Ishikawa (cell line): Measurements from ENCODE around the gene SHFL.
A peak's percentile ranks its signal among the peaks of the same experiment; 100 is the strongest.

Source experiments
- CEBPB ChIP-seq: IDR thresholded peaks from 2 replicates; pipeline ENCODE4 v1.6.1; 2012
- CREB1 ChIP-seq: IDR thresholded peaks from 2 replicates; pipeline ENCODE4 v1.6.1; 2012; ENCODE audit warnings: low read depth
- EGR1 ChIP-seq: IDR thresholded peaks from 2 replicates; pipeline ENCODE4 v1.6.1; 2012
- EP300 ChIP-seq: IDR thresholded peaks from 2 replicates; pipeline ENCODE4 v1.6.1; 2012; ENCODE audit warnings: borderline replicate concordance
- FOXM1 ChIP-seq: IDR thresholded peaks from 2 replicates; pipeline ENCODE4 v1.6.1; 2012; ENCODE audit warnings: low read depth, borderline replicate concordance
- MAX ChIP-seq: IDR thresholded peaks from 2 replicates; pipeline ENCODE4 v1.6.1; 2012
- NFIC ChIP-seq: IDR thresholded peaks from 2 replicates; pipeline ENCODE4 v1.6.1; 2012
- RAD21 ChIP-seq: IDR thresholded peaks from 2 replicates; pipeline ENCODE4 v1.6.1; 2012; ENCODE audit warnings: low read depth
- REST ChIP-seq: IDR thresholded peaks from 2 replicates; pipeline ENCODE4 v1.6.1; 2012; ENCODE audit warnings: low read depth, mild to moderate bottlenecking
- TAF1 ChIP-seq: IDR thresholded peaks from 2 replicates; pipeline ENCODE4 v1.6.1; 2012; ENCODE audit warnings: low read depth, mild to moderate bottlenecking
- TCF12 ChIP-seq: IDR thresholded peaks from 2 replicates; pipeline ENCODE4 v1.6.1; 2012; ENCODE audit warnings: low read depth
- TEAD4 ChIP-seq: IDR thresholded peaks from 2 replicates; pipeline ENCODE4 v1.6.1; 2012
- USF1 ChIP-seq: IDR thresholded peaks from 2 replicates; pipeline ENCODE4 v1.6.1; 2012
- YY1 ChIP-seq: IDR thresholded peaks from 2 replicates; pipeline ENCODE4 v1.6.1; 2012; ENCODE audit warnings: low read depth
- ZBTB7A ChIP-seq: IDR thresholded peaks from 2 replicates; pipeline ENCODE4 v1.6.1; 2012; ENCODE audit warnings: low read depth

SHFL gene

GRCh38 chr19:10037809-10038208, 48.3 kb upstream of the SHFL start:
- TF ChIP-seq NFIC (peak; percentile 48), FOXM1 (no peak)

GRCh38 chr19:10043286-10043927, 42.7 kb upstream of the SHFL start:
- TF ChIP-seq REST: no peak
- TF ChIP-seq CREB1: no peak
- no peak for TF ChIP-seq USF1
- no peak for TF ChIP-seq EP300
- no peak for TF ChIP-seq ZBTB7A
- no peak for TF ChIP-seq TCF12
- no peak for TF ChIP-seq YY1
- no peak for TF ChIP-seq CEBPB
- no peak for TF ChIP-seq TEAD4

- TF ChIP-seq USF1 (peak; percentile 95), REST (no peak)
These were observed 41.7 kb upstream of the SHFL start for GRCh38 chr19:10044390-10044789.

- no peak for TF ChIP-seq CREB1
- no peak for TF ChIP-seq YY1
- TF ChIP-seq USF1: no peak
- no peak for TF ChIP-seq RAD21
- TF ChIP-seq FOXM1: no peak
- TF ChIP-seq NFIC: no peak
- no peak for TF ChIP-seq EP300
- TF ChIP-seq MAX: no peak
- TF ChIP-seq CEBPB: no peak
- no peak for TF ChIP-seq TCF12
- no peak for TF ChIP-seq TEAD4
- TF ChIP-seq EGR1: no peak
- no peak for TF ChIP-seq TAF1
- TF ChIP-seq REST: no peak
- TF ChIP-seq ZBTB7A: no peak
These were observed 40.7 kb upstream of the SHFL start for GRCh38 chr19:10045371-10045770.

GRCh38 chr19:10049626-10050025, 36.5 kb upstream of the SHFL start:
- TF ChIP-seq REST (no peak), MAX (no peak), CEBPB (no peak), ZBTB7A (no peak), EGR1 (no peak), YY1 (no peak), RAD21 (no peak), TEAD4 (no peak), USF1 (no peak), EP300 (no peak), NFIC (no peak), TCF12 (no peak)
